Esophagus muscularis mucosa (tissue), 4 donors: ENCODE measurements around the gene DCPS. TPM values are rescaled to one million over a fixed set of nuclear protein-coding genes. Genes with fewer than 3 reads are reported as not detected.
"Not testable (repeated sequence)": the region's sequence is repeated elsewhere in the genome, so short reads cannot be mapped to it uniquely, and the experiment has no call there.

Source experiments
- DNase-seq: peaks from one replicate; pipeline ENCODE4 v3.0.0-alpha.2; 2017; ENCODE audit errors: extremely low spot score
- H3K27ac ChIP-seq, 4 donors: fragments of 200-600 bp; sonication (generic); replicated peaks in 1 of 4; 1 replicate in 3 of 4; 2 replicates in 1 of 4; pipeline ENCODE4 v1.5.1; 2016 to 2019; ENCODE audit warnings: mild to moderate bottlenecking in 1 of 4
- H3K27me3 ChIP-seq, 4 donors: fragments of 200-600 bp; sonication (generic); one replicate each; pipeline versions ENCODE4 v1.5.1 to v1.6.0; 2016 to 2019
- H3K36me3 ChIP-seq, 4 donors: fragments of 200-600 bp; sonication (generic); one replicate each; pipeline ENCODE4 v1.5.1; 2016 to 2019
- H3K4me1 ChIP-seq, 4 donors: fragments of 200-600 bp; sonication (generic); one replicate each; pipeline ENCODE4 v1.5.1; 2016 to 2019
- H3K4me3 ChIP-seq, 4 donors: fragments of 200-600 bp; sonication (generic); 1 replicate in 2 of 4; 2 replicates in 2 of 4; pipeline ENCODE4 v1.5.1; 2016 to 2019; ENCODE audit warnings: mild to moderate bottlenecking in 4 of 4, moderate library complexity in 1 of 4
- H3K9me3 ChIP-seq, 4 donors: fragments of 200-600 bp; sonication (generic); 1 replicate in 3 of 4; 2 replicates in 1 of 4; pipeline ENCODE4 v1.5.1; 2016 to 2019
- EP300 ChIP-seq: sonication (generic); formaldehyde crosslinking; IDR thresholded peaks from one replicate; pipeline ENCODE4 v1.6.1; 2017; ENCODE audit warnings: antibody characterized with exemption
- POLR2A ChIP-seq: fragments of 450-650 bp; IDR thresholded peaks from one replicate; pipeline ENCODE4 v1.6.1; 2017; ENCODE audit warnings: antibody characterized with exemption, moderate library complexity, mild to moderate bottlenecking, low read depth
- POLR2AphosphoS5 ChIP-seq, 2 donors: sonication (generic); formaldehyde crosslinking; IDR thresholded peaks; one replicate each; pipeline ENCODE4 v1.6.1; 2017; ENCODE audit warnings: antibody characterized with exemption in 2 of 2
- WGBS: methylation state at CpG from one replicate; pipeline ENCODE4 v1.1.5; 2018; 5-methylcytosine and 5-hydroxymethylcytosine counted together
- intact Hi-C: fragments of 100-400 bp; cut with DNase I; formaldehyde crosslinking; loops from one replicate; pipeline ENCODE4 v1.15.1; 2023
- small RNA-seq, 3 donors: library from RNA; depleted of rRNA; stranded (forward); fragments of <200 nt; gene quantifications; one replicate each; pipeline ENCODE3, GENCODE V24; 2016
- total RNA-seq, 4 donors: library from RNA; depleted of rRNA; stranded (reverse); fragments of >200 nt; gene quantifications; one replicate each; pipeline versions ENCODE4 v1.1.0 to v1.2.1, GENCODE V29; 2016
- TF ChIP-seq, protein P1 (sequence below), 3 experiments: fragments of 200-600 bp in 2 of 3; fragments of 450-650 bp in 1 of 3; sonication (generic) in 2 of 3; IDR thresholded peaks; one replicate each; pipeline ENCODE4 v1.5.1; 2017 to 2019; ENCODE audit warnings: antibody characterized with exemption in 3 of 3, mild to moderate bottlenecking in 2 of 3, moderate library complexity in 1 of 3

DCPS gene
- total RNA-seq, 4 donors from 2014 or later, result 8.0 to 18.4 (median 14.3) TPM

GRCh38 chr11:126394036-126394435, 90.2 kb downstream of the DCPS start:
- Histone ChIP-seq H3K4me3 (no peak overlapping the region), H3K27ac (peak overlapping the region; percentile 0 to 38 (median 24)), H3K27me3 (no peaks in the 10 kb centered on the region), H3K36me3 (no peaks in the 10 kb centered on the region), H3K9me3 (no peaks in the 10 kb centered on the region), H3K4me1 (peaks cover 32 to 52% (median 42%) of the 10 kb centered on the region in 4 donors)
- intact Hi-C loops, result no loop called here
- DNase-seq, result no peak
- TF ChIP-seq EP300 (no peak), POLR2AphosphoS5 (IDR thresholded peaks at IDR 0.05) (no peak), POLR2A (no peak)
- TF ChIP-seq, protein P1, sequence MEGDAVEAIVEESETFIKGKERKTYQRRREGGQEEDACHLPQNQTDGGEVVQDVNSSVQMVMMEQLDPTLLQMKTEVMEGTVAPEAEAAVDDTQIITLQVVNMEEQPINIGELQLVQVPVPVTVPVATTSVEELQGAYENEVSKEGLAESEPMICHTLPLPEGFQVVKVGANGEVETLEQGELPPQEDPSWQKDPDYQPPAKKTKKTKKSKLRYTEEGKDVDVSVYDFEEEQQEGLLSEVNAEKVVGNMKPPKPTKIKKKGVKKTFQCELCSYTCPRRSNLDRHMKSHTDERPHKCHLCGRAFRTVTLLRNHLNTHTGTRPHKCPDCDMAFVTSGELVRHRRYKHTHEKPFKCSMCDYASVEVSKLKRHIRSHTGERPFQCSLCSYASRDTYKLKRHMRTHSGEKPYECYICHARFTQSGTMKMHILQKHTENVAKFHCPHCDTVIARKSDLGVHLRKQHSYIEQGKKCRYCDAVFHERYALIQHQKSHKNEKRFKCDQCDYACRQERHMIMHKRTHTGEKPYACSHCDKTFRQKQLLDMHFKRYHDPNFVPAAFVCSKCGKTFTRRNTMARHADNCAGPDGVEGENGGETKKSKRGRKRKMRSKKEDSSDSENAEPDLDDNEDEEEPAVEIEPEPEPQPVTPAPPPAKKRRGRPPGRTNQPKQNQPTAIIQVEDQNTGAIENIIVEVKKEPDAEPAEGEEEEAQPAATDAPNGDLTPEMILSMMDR (IDR thresholded peaks at IDR 0.05), result no peak
- 92% methylated on average over 3 of the region's 3 CpGs for WGBS

- DNase-seq, H3K9me3 ChIP-seq, H3K4me3 ChIP-seq, H3K27me3 ChIP-seq, intact Hi-C loops, H3K36me3 ChIP-seq: not testable (repeated sequence)
- peaks cover 32 to 52% (median 42%) of the 10 kb centered on the region in 4 donors for H3K4me1 ChIP-seq
- peak overlapping the region in 3 of 4 donors; percentile 0 to 38 (median 20) for H3K27ac ChIP-seq
- 71% methylated on average over 5 of the region's 7 CpGs for WGBS
Observed at GRCh38 chr11:126394634-126395072, 90.8 kb downstream of the DCPS start.

Small RNA genes within 50 kb of the gene (small RNA-seq; reads per million reads assigned to genes)
- gene AP001318.3, result 0 reads per million in 3 donors

Other genes starting within 250 kb of the DCPS start
- gene CDON, start 241.2 kb upstream of the DCPS start, total RNA-seq, result 10 to 100 TPM; 16.6 to 42.7 (median 28.1) TPM
- 10 to 100 TPM; 15.0 to 19.9 (median 17.6) TPM for gene RPUSD4, start 92.4 kb upstream of the DCPS start, total RNA-seq
- gene FAM118B, start 92.3 kb upstream of the DCPS start, total RNA-seq, result 10 to 100 TPM; 14.1 to 22.8 (median 17.9) TPM
- gene SRPRA, start 35.2 kb upstream of the DCPS start, total RNA-seq, result 10 to 100 TPM; 52.7 to 82.0 (median 77.7) TPM
- 10 to 100 TPM; 10.9 to 13.1 (median 12.2) TPM for gene FOXRED1, start 34.9 kb upstream of the DCPS start, total RNA-seq
- 10 to 100 TPM in 3 of 4 donors, 1 to 10 TPM in 1; 8.3 to 14.3 (median 13.4) TPM for gene TIRAP, start 21.0 kb upstream of the DCPS start, total RNA-seq
- gene ST3GAL4, start 51.6 kb downstream of the DCPS start, total RNA-seq, result 10 to 100 TPM; 40.0 to 52.4 (median 40.5) TPM